Measurements from ENCODE around the gene RNF130. TPM values are rescaled to one million over a fixed set of nuclear protein-coding genes. Genes with fewer than 3 reads are reported as not detected.

The RNF130 gene
- total RNA-seq, 1 donor from 2014 or later, result 29.8 TPM

DNA sequence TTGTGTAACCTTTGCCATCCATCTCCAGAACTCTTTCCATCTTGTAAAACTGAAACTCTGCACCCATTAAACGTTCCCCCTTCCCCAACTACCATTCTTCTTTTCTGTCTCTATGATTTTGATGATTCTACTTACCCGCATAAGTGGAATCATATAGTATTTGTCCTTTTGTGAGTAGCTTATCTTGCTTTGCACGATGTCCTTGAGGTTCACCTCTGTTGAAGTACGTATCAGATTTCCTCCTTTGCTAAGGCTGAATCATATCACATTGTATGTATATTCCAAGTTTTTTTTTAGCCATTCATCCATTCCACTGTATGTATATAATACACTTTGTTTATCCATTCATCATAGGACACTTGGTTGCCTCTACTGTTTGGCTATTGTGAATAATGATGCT lies 2.9 kb upstream of the RNF130 start:
- peaks cover 13% of the 10 kb centered on the region for H4K20me1 ChIP-seq (ENCODE audit: insufficient read depth, low read length)
- H3K4me2 ChIP-seq (ENCODE audit: low read length), result no peak overlapping the region
- Mint-ChIP-seq H3K27me3 (ENCODE audit: low read depth, unreplicated experiment) (peaks cover 9% of the 10 kb centered on the region), H3K27ac (ENCODE audit: unreplicated experiment) (no peak overlapping the region), H3K4me1 (ENCODE audit: low read depth, unreplicated experiment) (peaks cover 6% of the 10 kb centered on the region), H3K9me3 (ENCODE audit: unreplicated experiment) (peaks cover 6% of the 10 kb centered on the region), H3K36me3 (ENCODE audit: low read depth, unreplicated experiment) (peaks cover 5% of the 10 kb centered on the region), H3K4me3 (ENCODE audit: unreplicated experiment) (no peak overlapping the region)
- H2AFZ ChIP-seq (ENCODE audit: low read depth, low read length), result no peak overlapping the region
- no peak overlapping the region for H3K4me3 ChIP-seq (ENCODE audit: insufficient read depth, low read depth, low read length)
- no peaks in the 10 kb centered on the region for H3K27me3 ChIP-seq (ENCODE audit: insufficient read depth, low read length)
- DNase-seq (ENCODE audit: low read depth) (no peak), FAIRE-seq (no peak)
- H3K9ac ChIP-seq (ENCODE audit: low read length), result no peak overlapping the region
- no peak overlapping the region for H3K27ac ChIP-seq (ENCODE audit: low read depth, low read length)
- peaks cover 16% of the 10 kb centered on the region for H3K79me2 ChIP-seq (ENCODE audit: insufficient read depth, low read length)
- H3K36me3 ChIP-seq (ENCODE audit: insufficient read depth, low read length), result no peaks in the 10 kb centered on the region
- peaks cover 6% of the 10 kb centered on the region for H3K4me1 ChIP-seq (ENCODE audit: insufficient read depth, low read length)
- TF ChIP-seq EZH2 (IDR thresholded peaks at IDR 0.05; ENCODE audit: insufficient read depth, low read length) (no peak), CTCF (IDR thresholded peaks at IDR 0.05; ENCODE audit: insufficient read depth, low read depth, low read length) (no peak)
- H3K9me3 ChIP-seq (ENCODE audit: insufficient read depth, low read depth, low read length), result peaks cover 5% of the 10 kb centered on the region

- peaks cover 5% of the 10 kb centered on the region for H3K9me3 ChIP-seq (ENCODE audit: insufficient read depth, low read depth, low read length)
- Mint-ChIP-seq H3K27me3 (ENCODE audit: low read depth, unreplicated experiment) (peaks cover 9% of the 10 kb centered on the region), H3K9me3 (ENCODE audit: unreplicated experiment) (peaks cover 6% of the 10 kb centered on the region), H3K27ac (ENCODE audit: unreplicated experiment) (no peak overlapping the region), H3K36me3 (ENCODE audit: low read depth, unreplicated experiment) (peaks cover 5% of the 10 kb centered on the region), H3K4me3 (ENCODE audit: unreplicated experiment) (peak overlapping the region; percentile 77), H3K4me1 (ENCODE audit: low read depth, unreplicated experiment) (peaks cover 20% of the 10 kb centered on the region)
- no peak overlapping the region for H2AFZ ChIP-seq (ENCODE audit: low read depth, low read length)
- H3K27ac ChIP-seq (ENCODE audit: low read depth, low read length), result no peak overlapping the region
- H3K79me2 ChIP-seq (ENCODE audit: insufficient read depth, low read length), result peaks cover 35% of the 10 kb centered on the region
- no peak overlapping the region for H3K9ac ChIP-seq (ENCODE audit: low read length)
- H3K4me2 ChIP-seq (ENCODE audit: low read length), result no peak overlapping the region
- no peak for DNase-seq (ENCODE audit: low read depth)
- no peaks in the 10 kb centered on the region for H3K27me3 ChIP-seq (ENCODE audit: insufficient read depth, low read length)
- H3K36me3 ChIP-seq (ENCODE audit: insufficient read depth, low read length), result no peaks in the 10 kb centered on the region
- peaks cover 28% of the 10 kb centered on the region for H4K20me1 ChIP-seq (ENCODE audit: insufficient read depth, low read length)
- H3K4me1 ChIP-seq (ENCODE audit: insufficient read depth, low read length), result peaks cover 11% of the 10 kb centered on the region
- TF ChIP-seq CTCF (IDR thresholded peaks at IDR 0.05; ENCODE audit: insufficient read depth, low read depth, low read length) (no peak), EZH2 (IDR thresholded peaks at IDR 0.05; ENCODE audit: insufficient read depth, low read length) (no peak)
- FAIRE-seq, result no peak
- H3K4me3 ChIP-seq (ENCODE audit: insufficient read depth, low read depth, low read length), result no peak overlapping the region
Measured at GRCh38 chr5:180072556-180072955, 997 bp upstream of the RNF130 start.

GRCh38 chr5:180072256-180072548 lies 643 bp upstream of the RNF130 start:
- Histone ChIP-seq H3K36me3 (ENCODE audit: insufficient read depth, low read length) (no peaks in the 10 kb centered on the region), H3K4me3 (ENCODE audit: insufficient read depth, low read depth, low read length) (no peak overlapping the region), H3K9me3 (ENCODE audit: insufficient read depth, low read depth, low read length) (peaks cover 5% of the 10 kb centered on the region), H2AFZ (ENCODE audit: low read depth, low read length) (peak overlapping the region; percentile 85), H3K9ac (ENCODE audit: low read length) (no peak overlapping the region), H4K20me1 (ENCODE audit: insufficient read depth, low read length) (peaks cover 29% of the 10 kb centered on the region), H3K4me2 (ENCODE audit: low read length) (peak overlapping the region; percentile 87), H3K27me3 (ENCODE audit: insufficient read depth, low read length) (no peaks in the 10 kb centered on the region), H3K4me1 (ENCODE audit: insufficient read depth, low read length) (peaks cover 11% of the 10 kb centered on the region), H3K27ac (ENCODE audit: low read depth, low read length) (no peak overlapping the region), H3K79me2 (ENCODE audit: insufficient read depth, low read length) (peaks cover 38% of the 10 kb centered on the region)
- Mint-ChIP-seq H3K36me3 (ENCODE audit: low read depth, unreplicated experiment) (peaks cover 5% of the 10 kb centered on the region), H3K27ac (ENCODE audit: unreplicated experiment) (peak overlapping the region; percentile 34), H3K4me1 (ENCODE audit: low read depth, unreplicated experiment) (peaks cover 21% of the 10 kb centered on the region), H3K27me3 (ENCODE audit: low read depth, unreplicated experiment) (peaks cover 9% of the 10 kb centered on the region), H3K9me3 (ENCODE audit: unreplicated experiment) (peaks cover 6% of the 10 kb centered on the region), H3K4me3 (ENCODE audit: unreplicated experiment) (peak overlapping the region; percentile 77)
- no peak for FAIRE-seq
- TF ChIP-seq CTCF (IDR thresholded peaks at IDR 0.05; ENCODE audit: insufficient read depth, low read depth, low read length) (no peak), EZH2 (IDR thresholded peaks at IDR 0.05; ENCODE audit: insufficient read depth, low read length) (no peak)
- no peak for DNase-seq (ENCODE audit: low read depth)

All from astrocyte (in vitro differentiated cells and primary cell).